ENCODE data around the gene TRIO. TPM values are rescaled to one million over a fixed set of nuclear protein-coding genes. Genes with fewer than 3 reads are reported as not detected.

Gene TRIO
- total RNA-seq, 4 donors from 2014 or later = 186 to 388 (median 285) TPM

- H3K27ac ChIP-seq = no peak overlapping the region
- peaks cover 0 to 30% (median 19%) of the 10 kb centered on the region in 4 donors for H3K4me1 ChIP-seq
- no peak for TF ChIP-seq CTCF (IDR thresholded peaks at IDR 0.05)
- no peak for TF ChIP-seq POLR2AphosphoS5 (IDR thresholded peaks at IDR 0.05)
- no peak for TF ChIP-seq POLR2A (IDR thresholded peaks at IDR 0.05)
- TF ChIP-seq EP300 (IDR thresholded peaks at IDR 0.05; ENCODE audit: low read depth) = no peak
- no peak overlapping the region for H3K4me3 ChIP-seq
- WGBS, 2 donors (ENCODE audit: low coverage in 1 of 2) = 86 to 89% methylated on average over 4 to 7 of the region's 7 CpGs
- no peaks in the 10 kb centered on the region for H3K27me3 ChIP-seq
- intact Hi-C loops (cut with DNase I; ENCODE audit: low total_unique reads) = no loop called here
- H3K36me3 ChIP-seq = no peaks in the 10 kb centered on the region
- no peaks in the 10 kb centered on the region for H3K9me3 ChIP-seq
- in situ Hi-C loops (cut with MboI; ENCODE audit: low pct_ligation_motif_present in 1 of 4, low pct_unique_long_range_greater_than_20kb in 1 of 4, low sequenced_read_pairs in 3 of 4) = no loop called here
- DNase-seq = no peak
These were observed 99.8 kb downstream of the TRIO start for GRCh38 chr5:14242871-14243383.

GRCh38 chr5:14243766-14244165, 100.6 kb downstream of the TRIO start:
- WGBS, 2 donors (ENCODE audit: low coverage in 1 of 2) = 89 to 90% methylated on average over 5 of the region's 5 CpGs
- H3K27me3 ChIP-seq = no peaks in the 10 kb centered on the region
- no peak for DNase-seq
- H3K4me3 ChIP-seq = no peak overlapping the region
- in situ Hi-C loops (cut with MboI; ENCODE audit: low pct_ligation_motif_present in 1 of 4, low pct_unique_long_range_greater_than_20kb in 1 of 4, low sequenced_read_pairs in 3 of 4) (no loop called here), intact Hi-C loops (cut with DNase I; ENCODE audit: low total_unique reads) (no loop called here)
- no peaks in the 10 kb centered on the region for H3K9me3 ChIP-seq
- no peaks in the 10 kb centered on the region for H3K36me3 ChIP-seq
- H3K4me1 ChIP-seq = peaks cover 0 to 25% (median 13%) of the 10 kb centered on the region in 4 donors
- no peak for TF ChIP-seq POLR2A (IDR thresholded peaks at IDR 0.05)
- no peak for TF ChIP-seq POLR2AphosphoS5 (IDR thresholded peaks at IDR 0.05)
- TF ChIP-seq CTCF (IDR thresholded peaks at IDR 0.05) = no peak
- no peak for TF ChIP-seq EP300 (IDR thresholded peaks at IDR 0.05; ENCODE audit: low read depth)
- no peak overlapping the region for H3K27ac ChIP-seq

GRCh38 chr5:14244721-14245120, 101.6 kb downstream of the TRIO start:
- in situ Hi-C loops (cut with MboI; ENCODE audit: low pct_ligation_motif_present in 1 of 4, low pct_unique_long_range_greater_than_20kb in 1 of 4, low sequenced_read_pairs in 3 of 4) = no loop called here
- DNase-seq = no peak
- WGBS, 2 donors (ENCODE audit: low coverage in 1 of 2) = 79 to 84% methylated on average over 6 of the region's 6 CpGs

More at GRCh38 chr5:14244721-14245120, 101.6 kb downstream of the TRIO start:
- intact Hi-C loops (cut with DNase I; ENCODE audit: low total_unique reads) = no loop called here
- Histone ChIP-seq H3K27ac (no peak overlapping the region), H3K27me3 (no peaks in the 10 kb centered on the region), H3K36me3 (no peaks in the 10 kb centered on the region), H3K4me3 (no peak overlapping the region), H3K9me3 (no peaks in the 10 kb centered on the region), H3K4me1 (peaks cover 4 to 27% (median 12%) of the 10 kb centered on the region in 4 donors)
- TF ChIP-seq CTCF (IDR thresholded peaks at IDR 0.05) = no peak
- TF ChIP-seq EP300 (IDR thresholded peaks at IDR 0.05; ENCODE audit: low read depth) = no peak
- no peak for TF ChIP-seq POLR2A (IDR thresholded peaks at IDR 0.05)
- no peak for TF ChIP-seq POLR2AphosphoS5 (IDR thresholded peaks at IDR 0.05)

All from transverse colon (tissue), 4 donors.